Measurements from ENCODE around the gene DPYD.

The DPYD gene

GRCh38 chr1:97046765-97047420 is 873.9 kb downstream of the DPYD start:
- no peak for TF ChIP-seq CTCF (IDR thresholded peaks at IDR 0.05; ENCODE audit: control insufficient read depth, extremely low read depth, insufficient read depth)
- no peak for DNase-seq (ENCODE audit: low read depth)
- H3K4me3 ChIP-seq (ENCODE audit: low read depth, low read length) = no peak overlapping the region

DNA sequence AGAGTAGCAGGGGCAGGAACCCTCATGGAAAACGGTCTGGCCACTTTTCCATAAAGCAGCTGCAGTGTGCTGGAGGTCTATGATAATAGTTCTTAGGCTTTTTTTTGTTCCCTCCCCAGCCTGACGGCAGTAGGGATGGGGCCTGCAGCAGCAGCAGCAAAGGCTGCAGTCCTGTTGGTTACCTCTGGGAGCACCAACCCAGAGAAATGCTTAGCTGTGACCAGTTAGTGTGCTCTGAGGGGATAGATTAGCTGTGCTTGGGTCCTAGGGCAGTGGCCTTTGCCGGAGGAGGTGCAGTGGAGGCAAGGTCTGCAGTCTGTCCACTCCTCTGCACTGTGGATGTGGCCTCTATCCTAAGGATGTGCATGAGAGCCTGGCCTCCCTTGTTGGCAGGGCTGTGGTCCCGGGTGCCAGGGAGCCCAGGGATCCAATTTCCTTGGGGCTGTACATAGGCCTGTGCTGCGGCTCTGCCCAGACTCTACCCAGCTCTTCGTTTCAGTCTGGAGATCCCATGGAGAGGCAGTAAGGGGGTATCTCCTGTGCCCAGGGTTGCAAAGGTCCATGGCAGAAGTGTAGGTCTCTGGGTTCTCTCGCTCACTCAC is 876.6 kb downstream of the DPYD start:
- DNase-seq (ENCODE audit: low read depth) = no peak
- no peak overlapping the region for H3K4me3 ChIP-seq (ENCODE audit: low read depth, low read length)
- TF ChIP-seq CTCF (IDR thresholded peaks at IDR 0.05; ENCODE audit: control insufficient read depth, extremely low read depth, insufficient read depth) = no peak

- H3K4me3 ChIP-seq (ENCODE audit: low read depth, low read length) = no peak overlapping the region
- TF ChIP-seq CTCF (IDR thresholded peaks at IDR 0.05; ENCODE audit: control insufficient read depth, extremely low read depth, insufficient read depth) = no peak
- DNase-seq (ENCODE audit: low read depth) = no peak
These were observed 878.3 kb downstream of the DPYD start for GRCh38 chr1:97042551-97042950.

- TF ChIP-seq CTCF (IDR thresholded peaks at IDR 0.05; ENCODE audit: control insufficient read depth, extremely low read depth, insufficient read depth) = no peak
- no peak for DNase-seq (ENCODE audit: low read depth)
- H3K4me3 ChIP-seq (ENCODE audit: low read depth, low read length) = no peak overlapping the region
These were observed 879.8 kb downstream of the DPYD start for GRCh38 chr1:97041026-97041425.

DNA sequence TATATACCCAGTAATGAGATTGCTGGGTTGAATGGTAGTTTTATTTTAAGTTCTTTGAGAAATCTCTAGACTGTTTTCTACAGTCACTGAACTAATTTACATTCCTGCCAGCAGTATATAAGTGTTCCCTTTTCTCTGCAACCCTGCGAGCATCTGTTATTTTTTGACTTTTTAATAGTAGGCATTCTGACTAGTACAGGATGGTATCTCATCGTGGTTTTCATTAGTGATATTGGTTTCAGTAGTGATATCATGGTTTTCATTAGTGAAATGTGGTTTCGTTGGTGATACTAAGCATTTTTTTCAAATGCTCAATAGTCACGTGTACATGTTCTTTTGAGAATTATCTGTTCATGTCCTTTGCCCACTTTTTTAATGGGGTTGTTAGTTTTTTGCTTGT is 882.4 kb downstream of the DPYD start:
- no peak for TF ChIP-seq CTCF (IDR thresholded peaks at IDR 0.05; ENCODE audit: control insufficient read depth, extremely low read depth, insufficient read depth)
- DNase-seq (ENCODE audit: low read depth) = no peak
- H3K4me3 ChIP-seq (ENCODE audit: low read depth, low read length) = no peak overlapping the region

- H3K4me3 ChIP-seq (ENCODE audit: low read depth, low read length) = no peak overlapping the region
- DNase-seq (ENCODE audit: low read depth) = no peak
- TF ChIP-seq CTCF (IDR thresholded peaks at IDR 0.05; ENCODE audit: control insufficient read depth, extremely low read depth, insufficient read depth) = no peak
These were observed 886.2 kb downstream of the DPYD start for GRCh38 chr1:97034651-97035050.

DNA sequence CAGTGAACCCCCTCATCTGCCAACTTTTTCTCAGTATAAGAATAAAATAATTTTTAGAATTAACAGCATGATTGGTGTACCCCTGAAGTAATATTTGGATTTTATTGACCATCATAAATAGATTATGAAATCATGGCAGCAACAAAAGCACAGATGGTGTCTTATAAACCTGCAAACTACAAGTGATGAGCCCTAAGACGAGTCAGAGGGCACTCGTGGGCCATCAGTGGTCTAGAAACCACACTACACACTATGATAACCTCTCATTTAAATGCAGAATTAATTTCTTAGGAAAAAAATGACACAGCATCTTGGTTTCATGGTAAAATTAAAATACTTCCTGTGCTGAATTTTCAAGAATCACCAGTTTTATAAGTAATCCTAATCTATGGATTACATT is 886.9 kb downstream of the DPYD start:
- TF ChIP-seq CTCF (IDR thresholded peaks at IDR 0.05; ENCODE audit: control insufficient read depth, extremely low read depth, insufficient read depth) = no peak
- no peak overlapping the region for H3K4me3 ChIP-seq (ENCODE audit: low read depth, low read length)

More for the DNA sequence above, 886.9 kb downstream of the DPYD start:
- no peak for DNase-seq (ENCODE audit: low read depth)
